ENCODE measurements around the gene OBSCN. TPM values are rescaled to one million over a fixed set of nuclear protein-coding genes. Genes with fewer than 3 reads are reported as not detected.

OBSCN gene
- total and polyA plus RNA-seq, 12 donors: 176 to 639 (median 407) TPM

- intact Hi-C loops (cut with DNase I): no loop called here
- Histone ChIP-seq H3K36me3 (peaks cover 0 to 79% (median 4%) of the 10 kb centered on the region in 9 donors), H3K4me1 (peaks cover 6 to 64% (median 22%) of the 10 kb centered on the region in 9 donors), H3K9me3 (no peaks in the 10 kb centered on the region), H3K27me3 (peaks cover 0 to 12% (median 1%) of the 10 kb centered on the region in 7 donors), H3K4me3 (no peak overlapping the region), H3K27ac (no peak overlapping the region)
- ATAC-seq (no peak), DNase-seq (no peak)
- 73 to 83% methylated on average over 14 of the region's 14 CpGs for WGBS, 2 donors
- TF ChIP-seq, protein P1, sequence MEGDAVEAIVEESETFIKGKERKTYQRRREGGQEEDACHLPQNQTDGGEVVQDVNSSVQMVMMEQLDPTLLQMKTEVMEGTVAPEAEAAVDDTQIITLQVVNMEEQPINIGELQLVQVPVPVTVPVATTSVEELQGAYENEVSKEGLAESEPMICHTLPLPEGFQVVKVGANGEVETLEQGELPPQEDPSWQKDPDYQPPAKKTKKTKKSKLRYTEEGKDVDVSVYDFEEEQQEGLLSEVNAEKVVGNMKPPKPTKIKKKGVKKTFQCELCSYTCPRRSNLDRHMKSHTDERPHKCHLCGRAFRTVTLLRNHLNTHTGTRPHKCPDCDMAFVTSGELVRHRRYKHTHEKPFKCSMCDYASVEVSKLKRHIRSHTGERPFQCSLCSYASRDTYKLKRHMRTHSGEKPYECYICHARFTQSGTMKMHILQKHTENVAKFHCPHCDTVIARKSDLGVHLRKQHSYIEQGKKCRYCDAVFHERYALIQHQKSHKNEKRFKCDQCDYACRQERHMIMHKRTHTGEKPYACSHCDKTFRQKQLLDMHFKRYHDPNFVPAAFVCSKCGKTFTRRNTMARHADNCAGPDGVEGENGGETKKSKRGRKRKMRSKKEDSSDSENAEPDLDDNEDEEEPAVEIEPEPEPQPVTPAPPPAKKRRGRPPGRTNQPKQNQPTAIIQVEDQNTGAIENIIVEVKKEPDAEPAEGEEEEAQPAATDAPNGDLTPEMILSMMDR (IDR thresholded peaks at IDR 0.05): peak in 1 of 9 donors; percentile 10
Observed at GRCh38 chr1:228217551-228218344, 9.9 kb downstream of the OBSCN start.

DNA sequence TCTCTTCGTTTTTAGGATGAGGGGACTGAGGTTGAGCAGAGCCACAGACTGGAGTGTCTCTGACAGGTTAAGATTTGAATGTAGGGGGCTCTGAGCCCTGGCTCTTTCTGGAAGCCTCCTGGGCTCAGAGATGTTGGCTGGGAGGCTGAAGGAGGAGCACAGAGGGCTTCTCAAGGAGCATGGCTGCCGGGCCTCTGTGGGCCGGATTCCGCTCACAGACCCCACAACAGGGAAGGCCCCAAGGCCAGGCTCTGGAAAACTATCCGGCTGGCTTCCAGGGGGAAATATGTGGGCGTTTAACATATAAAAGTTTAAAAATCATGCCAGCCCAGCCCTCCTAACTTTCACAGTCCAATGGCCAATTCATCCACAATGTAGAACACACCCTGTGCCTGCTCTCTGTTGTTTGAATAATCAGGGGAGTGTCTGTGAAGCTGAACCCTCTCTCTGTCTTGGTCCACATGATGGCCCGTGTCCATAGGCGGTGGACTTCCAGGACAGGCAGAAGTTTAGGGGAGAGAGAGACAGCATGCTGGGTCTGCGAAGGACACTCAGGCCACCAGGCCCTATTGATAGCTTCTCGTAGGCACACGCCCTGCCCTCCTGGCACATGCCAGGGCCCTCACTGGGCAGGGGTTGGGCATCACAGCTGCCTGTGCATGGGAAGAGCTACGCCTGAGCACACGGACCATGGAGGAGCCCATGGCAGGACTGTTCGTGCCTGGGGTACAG, 10.8 kb downstream of the OBSCN start:
- peaks cover 5 to 66% (median 21%) of the 10 kb centered on the region in 9 donors for H3K4me1 ChIP-seq
- peaks cover 0 to 85% (median 4%) of the 10 kb centered on the region in 9 donors for H3K36me3 ChIP-seq
- 65 to 74% methylated on average over 14 of the region's 14 CpGs for WGBS, 2 donors
- DNase-seq (no peak), ATAC-seq (peak in 5 of 8 donors; percentile 9 to 45 (median 26))
- H3K27me3 ChIP-seq: peaks cover 0 to 7% (median 0%) of the 10 kb centered on the region in 7 donors
- H3K27ac ChIP-seq: peak overlapping the region in 3 of 10 donors; percentile 9 to 21 (median 16)
- no peak overlapping the region for H3K4me3 ChIP-seq
- TF ChIP-seq, protein P1 (IDR thresholded peaks at IDR 0.05): no peak
- H3K9me3 ChIP-seq: no peaks in the 10 kb centered on the region
- intact Hi-C loops (cut with DNase I): no loop called here

DNA sequence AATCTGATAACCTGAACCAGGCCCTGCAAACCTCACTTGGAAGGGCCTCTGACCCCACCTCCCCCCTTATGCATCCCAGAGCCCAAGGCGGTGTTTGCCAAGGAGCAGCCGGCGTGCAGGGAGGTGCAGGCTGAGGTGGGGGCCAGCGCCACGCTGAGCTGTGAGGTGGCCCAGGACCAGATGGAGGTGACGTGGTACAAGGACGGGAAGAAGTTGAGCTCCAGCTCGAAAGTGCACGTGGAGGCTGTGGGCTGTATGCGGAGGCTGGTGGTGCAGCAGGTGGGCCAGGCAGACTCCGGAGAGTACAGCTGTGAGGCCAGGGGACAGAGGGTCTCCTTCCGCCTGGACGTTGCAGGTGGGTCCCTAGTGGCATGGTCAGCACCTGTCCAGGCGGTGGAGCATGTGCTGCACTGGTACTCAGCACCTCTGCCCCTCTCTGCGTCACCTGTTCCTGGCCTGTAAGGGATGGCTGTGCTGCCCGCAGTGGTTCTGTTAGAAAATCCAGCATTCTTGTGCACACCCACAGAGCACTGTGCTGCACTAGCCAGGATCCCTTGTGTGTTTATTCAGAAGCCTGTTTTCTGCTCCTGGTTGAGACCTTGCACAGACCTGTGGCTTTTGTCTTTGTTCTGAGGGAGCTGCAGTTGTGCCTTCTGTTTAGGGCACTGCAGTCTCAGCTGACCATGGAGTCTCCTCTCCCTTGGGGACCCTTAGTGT, 11.6 kb downstream of the OBSCN start:
- peak overlapping the region in 3 of 10 donors; percentile 9 to 21 (median 16) for H3K27ac ChIP-seq
- peaks cover 0 to 4% (median 0%) of the 10 kb centered on the region in 11 donors for H3K9me3 ChIP-seq
- peaks cover 0 to 90% (median 7%) of the 10 kb centered on the region in 9 donors for H3K36me3 ChIP-seq
- H3K4me3 ChIP-seq: no peak overlapping the region
- ATAC-seq (peak in 1 of 8 donors; percentile 5), DNase-seq (no peak)
- intact Hi-C loops (cut with DNase I): no loop called here
- WGBS, 2 donors: 78 to 90% methylated on average over 16 of the region's 16 CpGs
- peaks cover 0 to 64% (median 19%) of the 10 kb centered on the region in 9 donors for H3K4me1 ChIP-seq
- peaks cover 0 to under 1% (median 0%) of the 10 kb centered on the region in 7 donors for H3K27me3 ChIP-seq
- TF ChIP-seq, protein P1 (IDR thresholded peaks at IDR 0.05): no peak
